Fibroblast of the aortic adventitia (primary cell): ENCODE measurements around the gene TPRG1L. TPM values are rescaled to one million over a fixed set of nuclear protein-coding genes. Genes with fewer than 3 reads are reported as not detected.

ENCODE experiments used
- DNase-seq: peaks from one replicate; pipeline ENCODE4 v3.0.0-alpha.2; 2010; ENCODE audit warnings: low read depth
- H3K4me3 ChIP-seq: 2 replicates; pipeline ENCODE4 v1.5.1; 2011; ENCODE audit warnings: low read depth, mild to moderate bottlenecking, control low read depth, low read length, moderate library complexity
- total RNA-seq: library from RNA; depleted of rRNA; stranded (reverse); fragments of >200 nt; gene quantifications from 2 replicates; pipeline ENCODE4 v1.2.3, GENCODE V29; 2012; ENCODE audit warnings: low replicate concordance
- TF ChIP-seq, protein P1 (sequence below): IDR thresholded peaks from 2 replicates; pipeline ENCODE4 v1.5.1; 2011; ENCODE audit warnings: mild to moderate bottlenecking, low read length, control low read depth, inconsistent platforms; ENCODE audit not compliant: insufficient read depth

Gene TPRG1L
- total RNA-seq, 1 donor = 44.4 TPM

DNA sequence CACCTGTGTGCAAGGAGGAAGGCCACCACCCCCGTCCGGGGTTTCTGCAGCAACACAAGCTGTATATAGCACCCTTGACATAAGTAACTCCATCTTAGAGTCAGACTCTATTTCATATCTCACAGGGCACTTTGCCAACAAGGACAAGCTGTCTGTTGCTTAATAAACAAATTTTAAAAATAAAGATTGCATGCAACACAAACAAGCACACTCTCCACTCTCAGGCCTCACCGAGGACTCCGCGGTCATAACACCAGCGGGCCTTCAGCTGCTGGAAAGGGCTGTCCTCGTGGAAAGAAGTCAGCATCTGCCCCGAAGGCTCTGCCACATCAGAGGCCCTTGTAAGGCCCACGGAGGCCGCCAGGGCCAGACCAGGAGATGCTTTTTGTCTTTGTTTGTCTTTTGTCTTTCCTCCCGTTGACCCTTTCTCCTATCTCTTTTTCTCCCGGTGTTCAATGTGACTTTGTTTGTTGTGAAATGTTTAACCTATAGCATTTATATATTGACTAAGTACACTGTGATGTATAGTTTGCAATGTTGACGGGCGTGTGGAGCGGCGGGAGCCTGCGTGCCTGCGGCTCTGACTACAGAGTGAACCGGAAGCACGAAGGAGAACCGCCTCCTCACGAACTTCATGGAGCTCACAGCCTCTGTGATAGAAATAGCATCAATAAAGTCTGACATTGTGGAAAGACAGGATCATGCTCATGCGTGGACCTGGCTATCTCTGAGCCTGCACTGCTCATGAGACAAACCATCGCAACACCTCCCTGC is 37.6 kb upstream of the TPRG1L start:
- DNase-seq = no peak
- TF ChIP-seq, protein P1, sequence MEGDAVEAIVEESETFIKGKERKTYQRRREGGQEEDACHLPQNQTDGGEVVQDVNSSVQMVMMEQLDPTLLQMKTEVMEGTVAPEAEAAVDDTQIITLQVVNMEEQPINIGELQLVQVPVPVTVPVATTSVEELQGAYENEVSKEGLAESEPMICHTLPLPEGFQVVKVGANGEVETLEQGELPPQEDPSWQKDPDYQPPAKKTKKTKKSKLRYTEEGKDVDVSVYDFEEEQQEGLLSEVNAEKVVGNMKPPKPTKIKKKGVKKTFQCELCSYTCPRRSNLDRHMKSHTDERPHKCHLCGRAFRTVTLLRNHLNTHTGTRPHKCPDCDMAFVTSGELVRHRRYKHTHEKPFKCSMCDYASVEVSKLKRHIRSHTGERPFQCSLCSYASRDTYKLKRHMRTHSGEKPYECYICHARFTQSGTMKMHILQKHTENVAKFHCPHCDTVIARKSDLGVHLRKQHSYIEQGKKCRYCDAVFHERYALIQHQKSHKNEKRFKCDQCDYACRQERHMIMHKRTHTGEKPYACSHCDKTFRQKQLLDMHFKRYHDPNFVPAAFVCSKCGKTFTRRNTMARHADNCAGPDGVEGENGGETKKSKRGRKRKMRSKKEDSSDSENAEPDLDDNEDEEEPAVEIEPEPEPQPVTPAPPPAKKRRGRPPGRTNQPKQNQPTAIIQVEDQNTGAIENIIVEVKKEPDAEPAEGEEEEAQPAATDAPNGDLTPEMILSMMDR = no peak
- H3K4me3 ChIP-seq = no peak overlapping the region

DNA sequence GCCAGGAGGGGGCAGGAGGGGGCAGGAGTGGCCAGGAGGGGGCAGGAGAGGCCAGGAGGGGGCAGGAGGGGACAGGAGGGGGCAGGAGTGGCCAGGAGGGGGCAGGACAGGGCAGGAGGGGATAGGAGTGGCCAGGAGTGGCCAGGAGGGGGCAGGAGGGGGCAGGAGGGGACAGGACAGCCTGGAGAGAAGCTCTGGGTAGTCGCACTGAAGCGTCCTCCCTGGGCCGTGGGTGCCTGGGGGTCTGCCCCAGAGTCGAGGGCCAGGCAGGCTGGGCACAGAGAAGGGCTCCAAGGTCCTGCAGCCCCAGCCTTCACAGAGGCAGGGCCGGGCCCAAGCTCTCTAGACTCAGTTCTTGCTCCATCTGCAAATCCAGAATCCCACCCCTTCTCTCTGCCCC is 36.4 kb upstream of the TPRG1L start:
- TF ChIP-seq, protein P1 = no peak
- DNase-seq = no peak
- no peak overlapping the region for H3K4me3 ChIP-seq

DNA sequence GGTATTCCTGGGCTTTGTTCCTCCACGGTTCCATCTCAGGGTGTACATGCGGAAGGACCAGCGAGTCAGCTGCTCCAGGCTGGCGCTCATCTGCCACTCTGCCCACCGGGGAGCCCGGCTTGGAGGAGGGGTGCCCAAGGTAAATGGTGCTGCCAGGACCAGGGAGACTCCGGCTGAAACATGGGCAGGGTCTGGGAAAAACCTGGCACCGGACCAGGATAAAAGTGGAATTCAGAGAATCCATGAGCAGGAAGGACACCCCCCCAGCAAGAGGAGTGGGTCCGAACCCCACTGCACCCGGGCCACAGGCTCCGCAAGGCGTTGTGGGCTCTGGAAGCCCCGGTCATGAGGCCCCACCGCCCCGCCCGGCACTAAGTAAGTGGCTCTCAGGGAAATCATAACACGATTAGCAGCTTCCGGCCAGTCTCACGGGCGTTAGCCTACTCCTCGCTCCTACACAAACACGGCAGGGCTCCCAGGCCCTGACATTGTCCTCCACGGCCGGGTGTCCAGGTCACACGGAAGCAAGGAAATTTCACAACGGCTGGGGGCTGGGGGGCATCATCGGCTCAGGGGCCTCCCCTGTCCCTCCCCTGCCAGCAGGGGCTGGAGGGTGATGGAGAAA is 34.6 kb upstream of the TPRG1L start:
- no peak overlapping the region for H3K4me3 ChIP-seq
- TF ChIP-seq, protein P1 = no peak
- DNase-seq = peak; percentile 11

DNA sequence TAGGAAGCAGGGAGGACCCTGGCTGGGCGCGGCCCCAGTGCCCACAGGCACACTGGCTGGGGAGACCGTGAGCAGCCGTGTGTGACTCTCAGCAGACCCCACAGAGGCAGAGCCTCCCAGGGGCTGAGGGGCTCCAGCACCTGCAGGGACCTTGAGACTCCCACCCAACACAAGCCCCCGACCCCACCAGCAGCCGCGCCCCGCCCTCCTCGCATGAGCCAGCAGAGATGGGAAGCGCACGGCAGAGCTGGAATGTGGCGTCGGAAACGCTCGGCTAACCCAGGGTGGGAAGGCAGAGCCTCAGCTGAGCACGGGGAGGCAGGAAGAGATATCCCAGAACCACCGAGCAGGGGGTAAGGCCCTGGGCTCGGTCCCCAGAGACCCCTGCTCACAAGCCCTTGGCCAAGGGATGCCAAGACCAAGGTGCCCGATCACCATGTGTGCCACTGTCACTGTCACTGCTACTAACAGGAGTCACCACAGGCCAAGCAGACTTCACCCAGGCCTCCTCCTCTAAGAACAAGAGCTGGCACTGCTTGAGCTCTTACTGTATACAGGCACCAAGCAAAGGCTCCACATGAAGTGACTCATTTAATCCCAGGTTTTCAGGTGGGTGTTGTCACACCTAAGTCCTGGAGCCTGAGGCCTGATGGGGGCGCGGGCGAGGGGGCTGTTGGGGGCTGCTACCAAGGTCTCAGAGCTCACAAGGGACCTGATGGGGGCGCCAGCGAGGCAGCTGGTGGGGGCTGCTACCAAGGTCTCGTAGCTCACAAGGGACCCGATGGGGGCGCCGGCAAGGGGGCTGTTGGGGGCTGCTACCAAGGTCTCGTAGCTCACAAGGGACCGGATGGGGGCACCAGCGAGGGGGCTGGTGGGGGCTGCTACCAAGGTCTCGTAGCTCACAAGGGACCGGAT is 33.6 kb upstream of the TPRG1L start:
- no peak for DNase-seq
- H3K4me3 ChIP-seq = no peak overlapping the region
- TF ChIP-seq, protein P1 = no peak

DNA sequence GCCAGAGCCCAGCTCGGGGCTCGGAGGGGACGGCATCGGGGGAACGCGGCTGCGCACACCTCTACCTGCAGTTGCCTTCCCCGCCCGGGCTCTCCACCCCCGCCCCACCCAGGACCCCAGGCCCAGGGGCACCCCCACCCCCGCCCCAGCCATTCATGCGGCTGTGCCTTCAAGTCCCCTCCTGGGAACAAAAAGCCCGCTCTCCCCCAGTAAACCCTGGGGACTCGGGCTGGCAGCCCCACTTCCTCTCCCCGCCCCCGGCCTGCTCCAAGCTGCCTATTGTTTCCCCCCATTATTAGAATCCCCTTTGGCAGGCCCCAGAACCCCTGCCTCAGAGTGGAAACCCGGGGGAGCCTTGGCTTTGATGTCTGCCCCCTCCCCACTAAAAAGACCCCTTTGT is 31.5 kb upstream of the TPRG1L start:
- H3K4me3 ChIP-seq = no peak overlapping the region
- TF ChIP-seq, protein P1 = no peak
- no peak for DNase-seq

DNA sequence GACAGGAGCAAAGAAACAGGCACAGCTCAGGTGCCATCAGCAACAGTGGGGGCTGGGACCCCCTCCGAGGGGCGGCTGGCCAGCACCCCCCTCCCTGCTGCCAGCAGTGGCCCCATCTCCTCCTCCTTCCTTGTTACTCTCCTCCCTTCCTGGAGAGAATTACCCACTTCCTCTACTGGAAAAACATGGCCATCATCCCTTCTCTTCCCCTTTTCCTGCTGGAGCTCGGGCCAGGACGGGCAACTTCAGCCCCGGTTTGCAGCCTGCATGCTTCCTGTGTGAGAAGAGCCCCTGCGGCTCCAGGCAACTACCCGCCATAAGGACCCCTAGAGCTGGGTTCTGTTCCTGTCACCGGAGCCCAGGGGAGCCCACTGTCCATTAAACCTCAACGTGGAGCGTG is 31.1 kb upstream of the TPRG1L start:
- no peak overlapping the region for H3K4me3 ChIP-seq
- TF ChIP-seq, protein P1 = no peak
- DNase-seq = no peak
